Heart left ventricle (tissue), 16 donors: ENCODE data around the gene NTM. TPM values are rescaled to one million over a fixed set of nuclear protein-coding genes. Genes with fewer than 3 reads are reported as not detected.
A peak's percentile ranks its signal among the peaks of the same experiment; 100 is the strongest.

ENCODE experiments used
- ATAC-seq, 4 donors: fragments of 200-7000 bp; cut with Tn5 transposase; one replicate each; pipeline ENCODE4 v1.9.1; 2020 to 2022; ENCODE audit warnings: moderate library complexity in 4 of 4, mild to moderate bottlenecking in 3 of 4, moderate number of reproducible peaks in 1 of 4
- DNase-seq, 5 donors: peaks; one replicate each; pipeline ENCODE4 v3.0.0-alpha.2; 2020
- H3K27ac ChIP-seq, 12 donors: fragments of 200-600 bp; sonication (generic) in 4 of 12; one replicate each; pipeline versions ENCODE4 v1.5.0 to v1.8.0; 2016 to 2022; ENCODE audit warnings: mild to moderate bottlenecking in 2 of 12
- H3K27me3 ChIP-seq, 9 donors: fragments of 200-600 bp; sonication (generic) in 2 of 9; one replicate each; pipeline versions ENCODE4 v1.5.1 to v1.8.0; 2016 to 2022; ENCODE audit warnings: mild to moderate bottlenecking in 3 of 9
- H3K36me3 ChIP-seq, 9 donors: fragments of 200-600 bp; sonication (generic) in 2 of 9; one replicate each; pipeline versions ENCODE4 v1.5.0 to v1.8.0; 2018 to 2022; ENCODE audit warnings: mild to moderate bottlenecking in 2 of 9
- H3K4me1 ChIP-seq, 12 donors: fragments of 200-600 bp; sonication (generic) in 4 of 12; one replicate each; pipeline versions ENCODE4 v1.5.0 to v1.8.0; 2016 to 2022; ENCODE audit warnings: mild to moderate bottlenecking in 3 of 12
- H3K4me3 ChIP-seq, 12 donors: fragments of 200-600 bp; sonication (generic) in 4 of 12; one replicate each; pipeline versions ENCODE4 v1.5.0 to v1.8.0; 2017 to 2022; ENCODE audit warnings: mild to moderate bottlenecking in 9 of 12, moderate library complexity in 4 of 12
- H3K9me3 ChIP-seq, 12 donors: fragments of 200-600 bp; sonication (generic) in 4 of 12; one replicate each; pipeline versions ENCODE4 v1.5.0 to v1.8.0; 2016 to 2022; ENCODE audit warnings: mild to moderate bottlenecking in 1 of 12
- POLR2A ChIP-seq, 2 donors: fragments of 450-650 bp; IDR thresholded peaks; one replicate each; pipeline ENCODE4 v1.6.1; 2017; ENCODE audit warnings: antibody characterized with exemption in 2 of 2, mild to moderate bottlenecking in 2 of 2, moderate library complexity in 2 of 2
- WGBS, 4 donors: extraction: QIAGEN DNeasy Blood & Tissue Kit in 2 of 4; methylation state at CpG; one replicate each; pipeline versions ENCODE4 v1.1.5 to v1.1.7; 2013 to 2018; 5-methylcytosine and 5-hydroxymethylcytosine counted together
- intact Hi-C, 10 donors: fragments of 100-400 bp; cut with DNase I; formaldehyde crosslinking; loops; one replicate each; pipeline versions ENCODE4 v1.11.1 to v1.14.2; 2022
- polyA plus RNA-seq, 2 donors: library from polyadenylated mRNA; stranded (reverse); fragments of 200-250 nt; gene quantifications; one replicate each; pipeline ENCODE4 v1.2.3, GENCODE V29; 2013
- total RNA-seq, 9 donors: library from RNA; depleted of rRNA in 2 of 9; stranded (reverse); fragments of >200 nt in 2 of 9; fragmentation: NEBNext Ultra II Directional in 3 of 9; extraction: Animal tissue kit (Norgen Biotek cat#: 25700) in 3 of 9; gene quantifications; one replicate each; pipeline versions ENCODE4 v1.1.0 to v1.2.4, GENCODE V29; 2016 to 2023
- TF ChIP-seq, protein P1 (sequence below), 12 donors: fragments of 200-600 bp; sonication (generic) in 4 of 12; IDR thresholded peaks; one replicate each; pipeline versions ENCODE4 v1.5.0 to v1.8.0; 2018 to 2022; ENCODE audit warnings: antibody characterized with exemption in 12 of 12, mild to moderate bottlenecking in 5 of 12
- donor health status: ischemic (EF 13 %, LVEDD 7.1; RV severe dilation, severe dysfunction).
- donor health status: healthy with polysubstance abuse.
- donor health status: DM: no; HTN: yes; CAD: no.
- donor health status: DM: no; HTN: no; CAD: no.
- donor health status: ischemic (EF 25% LVEDD 6.9; RV normal size, moderate dysfunction).
- donor health status: ischemic (EF 25% LVEDD 5.7; RV mildly dilated, moderate dysfunction).
- donor health status: healthy.
- donor health status: DM: yes; HTN: yes; CAD: no.
- donor health status: ischemic (EF 35%, LVEDD 5.7; RV mildly dilated, moderate dysfunction).
- donor health status: nonischemic (EF 11% LVEDD 7.7; RV severe dilation, severe dysfunction).
- donor health status: DM: yes; HTN: yes; CAD: no.
- donor health status: PGD.
- donor health status: ischemic (EF 29% LVEDD 5.4; RV normal size, mild dysfunction).
- donor health status: nonischemic (EF 23%, LVEDD 6.1; RV moderate dilation, normal function).

NTM gene
- total and polyA plus RNA-seq, 11 donors, result 0.40 to 7.7 (median 1.5) TPM

DNA sequence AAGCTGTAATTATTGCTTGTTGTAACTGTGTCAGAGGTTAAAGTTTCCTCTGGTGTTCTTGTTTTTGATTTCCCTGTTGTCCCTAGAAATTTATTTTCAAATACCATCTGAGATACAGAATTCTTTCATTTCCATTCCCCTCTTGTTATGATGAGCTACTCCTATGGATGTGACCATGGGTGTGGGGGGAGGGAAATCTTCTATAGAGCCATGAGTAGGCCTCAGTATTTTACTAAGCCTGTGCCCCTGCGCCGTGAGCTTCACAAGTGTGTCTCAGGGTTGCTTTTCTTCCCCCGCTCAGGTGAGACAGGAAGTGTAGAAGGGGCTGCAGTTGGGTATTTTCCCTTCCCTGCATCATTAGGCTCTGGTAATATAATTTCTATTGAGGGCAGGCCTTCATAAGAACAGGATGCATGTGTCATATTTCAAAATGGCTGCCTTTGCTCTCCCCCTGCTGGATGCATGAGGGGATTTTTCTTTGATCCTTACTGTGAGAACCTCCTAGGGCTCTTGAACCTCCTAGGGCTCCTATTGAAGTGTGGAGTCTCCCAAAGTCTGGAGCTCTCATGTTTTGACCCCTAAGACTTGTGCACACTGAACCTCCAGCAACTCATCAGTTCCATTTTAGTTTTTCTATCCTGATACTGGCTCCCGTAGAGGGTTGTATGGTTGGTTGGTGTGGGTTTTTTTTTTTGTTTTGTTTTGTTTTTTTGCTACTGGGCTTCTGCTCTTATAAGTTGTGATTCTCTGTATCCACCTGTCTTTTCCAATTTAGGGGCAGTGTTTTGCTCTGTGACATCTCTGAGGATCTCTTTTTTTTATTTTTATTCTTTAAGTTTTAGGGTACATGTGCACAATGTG, 658.2 kb downstream of the NTM start:
- 87 to 96% (median 92%) methylated on average over 4 of the region's 4 CpGs for WGBS, 4 donors
- ATAC-seq (peak in 1 of 4 donors; percentile 83), DNase-seq (peak in 1 of 5 donors; percentile 56)
- intact Hi-C loops, result loop anchor here in 4 of 10 donors (1.0 to 10.0 kb wide), 5 partner anchors 156 to 281 kb away; no protein-coding TSS in a partner anchor
- no peaks in the 10 kb centered on the region for H3K36me3 ChIP-seq
- H3K4me3 ChIP-seq, result no peak overlapping the region
- H3K27ac ChIP-seq, result no peak overlapping the region
- H3K9me3 ChIP-seq, result no peaks in the 10 kb centered on the region
- H3K4me1 ChIP-seq, result peaks cover 0 to 11% (median 2%) of the 10 kb centered on the region in 12 donors
- no peaks in the 10 kb centered on the region for H3K27me3 ChIP-seq
- TF ChIP-seq POLR2A (IDR thresholded peaks at IDR 0.05), result no peak
- TF ChIP-seq, protein P1, sequence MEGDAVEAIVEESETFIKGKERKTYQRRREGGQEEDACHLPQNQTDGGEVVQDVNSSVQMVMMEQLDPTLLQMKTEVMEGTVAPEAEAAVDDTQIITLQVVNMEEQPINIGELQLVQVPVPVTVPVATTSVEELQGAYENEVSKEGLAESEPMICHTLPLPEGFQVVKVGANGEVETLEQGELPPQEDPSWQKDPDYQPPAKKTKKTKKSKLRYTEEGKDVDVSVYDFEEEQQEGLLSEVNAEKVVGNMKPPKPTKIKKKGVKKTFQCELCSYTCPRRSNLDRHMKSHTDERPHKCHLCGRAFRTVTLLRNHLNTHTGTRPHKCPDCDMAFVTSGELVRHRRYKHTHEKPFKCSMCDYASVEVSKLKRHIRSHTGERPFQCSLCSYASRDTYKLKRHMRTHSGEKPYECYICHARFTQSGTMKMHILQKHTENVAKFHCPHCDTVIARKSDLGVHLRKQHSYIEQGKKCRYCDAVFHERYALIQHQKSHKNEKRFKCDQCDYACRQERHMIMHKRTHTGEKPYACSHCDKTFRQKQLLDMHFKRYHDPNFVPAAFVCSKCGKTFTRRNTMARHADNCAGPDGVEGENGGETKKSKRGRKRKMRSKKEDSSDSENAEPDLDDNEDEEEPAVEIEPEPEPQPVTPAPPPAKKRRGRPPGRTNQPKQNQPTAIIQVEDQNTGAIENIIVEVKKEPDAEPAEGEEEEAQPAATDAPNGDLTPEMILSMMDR (IDR thresholded peaks at IDR 0.05), result peak in 9 of 12 donors; percentile 23 to 63 (median 44)

DNA sequence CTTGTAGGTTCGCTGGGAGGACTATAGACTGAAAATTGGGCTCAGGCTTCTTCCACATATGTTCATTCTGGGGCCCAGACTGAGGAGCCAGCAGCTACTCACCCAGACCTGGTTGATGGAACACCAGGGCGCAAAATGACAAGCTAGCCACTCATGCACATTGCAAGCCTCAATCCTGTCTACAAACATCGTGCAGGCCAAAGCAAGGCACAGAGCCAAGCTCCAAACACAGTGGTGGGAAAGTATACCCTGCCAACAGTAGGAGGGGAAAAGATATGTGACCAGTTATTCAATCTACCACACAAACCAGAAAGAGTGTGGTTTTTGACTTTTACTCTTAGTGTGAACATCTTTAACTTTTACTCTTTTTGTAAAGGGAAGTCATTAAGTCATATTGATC, 660.5 kb downstream of the NTM start:
- intact Hi-C loops, result loop anchor here in 1 of 10 donors (10.0 kb wide), 1 partner anchor 166 kb away; no protein-coding TSS in a partner anchor
- ATAC-seq (no peak), DNase-seq (no peak)
- H3K36me3 ChIP-seq, result no peaks in the 10 kb centered on the region
- peaks cover 0 to 9% (median 0%) of the 10 kb centered on the region in 12 donors for H3K4me1 ChIP-seq
- H3K9me3 ChIP-seq, result no peaks in the 10 kb centered on the region
- TF ChIP-seq, protein P1 (IDR thresholded peaks at IDR 0.05), result no peak
- TF ChIP-seq POLR2A (IDR thresholded peaks at IDR 0.05), result no peak
- H3K4me3 ChIP-seq, result no peak overlapping the region
- WGBS, 4 donors, result 62 to 77% (median 66%) methylated on average over 3 of the region's 3 CpGs
- H3K27ac ChIP-seq, result no peak overlapping the region
- H3K27me3 ChIP-seq, result no peaks in the 10 kb centered on the region

DNA sequence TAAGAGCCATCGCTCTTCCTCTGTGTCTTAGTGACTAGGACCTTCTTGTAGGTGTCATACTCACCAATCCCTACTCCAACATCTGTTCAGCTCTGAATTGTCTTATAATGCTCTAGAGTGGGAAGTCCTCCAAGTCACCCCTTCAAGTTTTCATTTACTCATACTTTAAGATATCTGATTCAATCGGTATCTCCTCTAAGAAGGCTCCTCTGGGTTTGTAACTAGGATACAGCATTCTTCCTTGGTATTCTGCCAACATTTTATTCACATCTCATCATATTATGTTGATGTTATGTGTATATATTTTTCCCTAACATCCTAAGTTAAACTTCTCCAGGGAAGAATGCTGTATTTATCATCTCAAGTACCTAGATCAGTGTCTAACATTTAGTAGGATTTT, 662.1 kb downstream of the NTM start:
- Histone ChIP-seq H3K27ac (no peak overlapping the region), H3K4me3 (no peak overlapping the region), H3K9me3 (no peaks in the 10 kb centered on the region), H3K27me3 (no peaks in the 10 kb centered on the region), H3K4me1 (peaks cover 0 to 9% (median 0%) of the 10 kb centered on the region in 12 donors), H3K36me3 (no peaks in the 10 kb centered on the region)
- no peak for TF ChIP-seq POLR2A (IDR thresholded peaks at IDR 0.05)
- TF ChIP-seq, protein P1 (IDR thresholded peaks at IDR 0.05), result no peak
- ATAC-seq, result no peak
- DNase-seq, result no peak
- 74 to 78% (median 76%) methylated on average over 2 of the region's 2 CpGs for WGBS, 4 donors
- intact Hi-C loops, result loop anchor here in 1 of 10 donors (10.0 kb wide), 1 partner anchor 168 kb away; no protein-coding TSS in a partner anchor

DNA sequence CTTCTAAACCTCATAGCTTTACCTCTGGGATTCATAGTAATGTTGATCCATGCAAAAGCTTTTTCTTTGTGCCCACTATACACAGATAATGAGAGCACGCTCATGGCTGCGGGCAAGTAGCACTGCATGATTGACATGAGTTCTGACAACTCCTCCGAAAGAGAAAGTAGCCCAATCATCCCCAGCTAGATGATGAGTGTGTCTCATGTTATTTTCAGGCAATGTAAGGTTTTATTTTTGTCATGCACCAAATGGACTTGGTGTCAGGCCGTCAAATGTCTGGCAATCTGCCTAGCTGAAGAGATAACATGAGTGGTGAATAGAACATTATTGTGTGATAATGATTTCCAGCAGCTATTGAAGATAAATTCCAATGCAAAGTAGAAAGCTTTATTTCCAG, 662.6 kb downstream of the NTM start:
- TF ChIP-seq POLR2A (IDR thresholded peaks at IDR 0.05), result no peak
- TF ChIP-seq, protein P1 (IDR thresholded peaks at IDR 0.05), result no peak
- DNase-seq (no peak), ATAC-seq (peak; percentile 27 to 76 (median 56))
- Histone ChIP-seq H3K4me3 (no peak overlapping the region), H3K4me1 (peaks cover 0 to 9% (median 0%) of the 10 kb centered on the region in 12 donors), H3K9me3 (no peaks in the 10 kb centered on the region), H3K27me3 (no peaks in the 10 kb centered on the region), H3K36me3 (no peaks in the 10 kb centered on the region), H3K27ac (no peak overlapping the region)
- WGBS, 4 donors, result 23 to 38% (median 34%) methylated on average over 4 of the region's 4 CpGs
- intact Hi-C loops, result loop anchor here in 1 of 10 donors (10.0 kb wide), 1 partner anchor 168 kb away; no protein-coding TSS in a partner anchor
